ENCODE results near the gene MSMO1. TPM values are rescaled to one million over a fixed set of nuclear protein-coding genes. Genes with fewer than 3 reads are reported as not detected.
A peak's percentile ranks its signal among the peaks of the same experiment; 100 is the strongest.
"Not testable (repeated sequence)": the region's sequence is repeated elsewhere in the genome, so short reads cannot be mapped to it uniquely, and the experiment has no call there.

The MSMO1 gene
- total RNA-seq, result 10 to 100 TPM in 2 of 10 donors, 1 to 10 TPM in 8; 5.9 to 11.9 (median 9.0) TPM
- 10 to 100 TPM in 1 of 2 donors, 1 to 10 TPM in 1; 3.7 to 15.1 TPM for polyA plus RNA-seq
- long read RNA-seq, donor 1, transcript MSMO1-201 (6 exons, 2,269 nt), result major isoform, 17 of 20 reads
- long read RNA-seq, donor 1, partial matches to known transcripts, result 0 of 20 reads
- long read RNA-seq, donor 1, other reads (novel, unspliced or antisense), result 2 of 20 reads
- long read RNA-seq, donor 2, transcript MSMO1-201 (6 exons, 2,269 nt), result major isoform, 24 of 25 reads
- long read RNA-seq, donor 2, partial matches to known transcripts, result 0 of 25 reads
- long read RNA-seq, donor 2, other reads (novel, unspliced or antisense), result 0 of 25 reads
- long read RNA-seq, donor 3, transcript MSMO1-201 (6 exons, 2,269 nt), result major isoform, 54 of 61 reads
- long read RNA-seq, donor 3, partial matches to known transcripts, result 2 of 61 reads
- long read RNA-seq, donor 3, other reads (novel, unspliced or antisense), result 2 of 61 reads

DNA sequence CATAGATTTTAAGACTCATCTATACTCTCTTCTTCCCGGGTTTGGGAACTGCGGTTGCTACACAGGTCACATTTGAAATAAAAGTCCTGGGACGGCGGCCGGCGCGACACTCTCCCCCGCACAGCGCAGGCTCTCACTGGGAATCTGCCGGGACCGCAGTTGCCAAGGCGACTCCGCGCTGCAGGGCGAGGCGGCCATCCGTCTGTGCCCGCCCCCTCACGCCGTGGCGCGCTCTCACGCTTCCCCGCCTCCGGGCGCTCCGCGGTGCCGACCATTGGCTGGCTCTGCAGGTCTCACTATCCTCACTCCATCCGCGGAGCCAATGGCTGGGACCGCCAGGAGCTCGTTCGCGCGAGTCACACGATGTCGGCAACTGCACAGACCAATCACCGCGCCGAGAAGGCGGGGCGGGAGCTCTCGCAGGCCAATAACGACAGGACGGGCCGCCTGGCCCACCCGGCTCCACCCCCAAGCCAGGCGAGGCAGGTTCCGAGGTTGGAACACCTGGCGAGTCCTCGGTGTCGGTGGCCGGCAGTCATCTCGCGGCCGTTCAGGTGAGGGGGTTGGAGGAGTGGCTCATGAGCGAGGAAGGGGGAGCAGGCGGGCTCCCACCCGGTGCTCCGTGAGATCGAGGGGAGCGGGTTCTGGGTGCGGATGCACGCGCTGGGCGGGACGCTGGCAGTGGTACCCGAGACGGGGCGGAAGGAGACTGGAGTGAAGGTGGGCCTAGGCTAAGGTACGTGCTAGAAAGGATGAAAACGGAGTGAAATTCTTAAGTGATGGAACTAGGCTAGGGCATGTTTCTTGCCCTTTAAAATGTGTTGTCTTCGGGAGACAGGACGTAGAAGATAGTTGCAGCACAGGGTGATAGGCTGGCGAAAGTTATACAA, at the start of gene MSMO1:
Gene MSMO1 (plus strand): TSS at position 459 of the 890 bp plus-strand sequence. CDS start 5,702 bp downstream, outside the sequence.
- WGBS, 2 donors, result 0% methylated on average over 76 of the region's 76 CpGs
- H3K27ac ChIP-seq, result peak within 1 kb of the TSS; percentile 14 to 87 (median 76)
- ATAC-seq (peak; percentile 99 to 100 (median 99)), DNase-seq (peak; percentile 99)
- no peaks in the 10 kb centered on the region for H3K27me3 ChIP-seq
- intact Hi-C loops (cut with DNase I), result loop anchor here in 9 of 10 donors (2.0 to 10.0 kb wide), 3 partner anchors 120 to 215 kb away; partner anchors contain the start of genes KLHL2 (in 9 of the 9) and TMEM192 (in 1 of the 9)
- H3K9me3 ChIP-seq, result no peaks in the 10 kb centered on the region
- H3K36me3 ChIP-seq, result peaks cover 0 to 7% (median 0%) of the 10 kb centered on the region in 9 donors
- peak in 1 of 9 donors; percentile 3 for TF ChIP-seq CTCF (IDR thresholded peaks at IDR 0.05)
- peak within 1 kb of the TSS; percentile 65 to 96 (median 86) for H3K4me3 ChIP-seq
- peaks cover 2 to 40% (median 18%) of the 10 kb centered on the region in 9 donors for H3K4me1 ChIP-seq

DNA sequence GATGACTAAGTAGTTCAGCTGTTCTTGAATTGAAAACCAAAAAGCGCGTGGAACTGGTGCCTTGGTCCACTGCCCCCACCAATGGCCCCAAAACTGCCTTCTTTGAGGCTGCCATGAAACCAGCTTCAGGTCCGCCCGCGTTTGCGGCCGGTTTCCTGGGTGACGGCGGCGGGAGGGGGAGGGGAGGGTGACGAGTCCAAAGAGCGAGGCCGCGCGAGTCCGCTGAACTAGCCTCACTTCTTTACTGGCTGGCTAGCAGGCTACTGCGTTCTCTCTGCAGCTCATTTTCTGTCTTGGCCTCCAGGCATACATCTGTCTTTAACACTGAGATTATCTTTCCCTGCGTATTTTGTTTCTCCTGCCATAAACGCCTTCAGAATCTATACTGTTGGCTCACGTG, 47.9 kb upstream of the MSMO1 start:
- H3K4me3 ChIP-seq; ATAC-seq; H3K27ac ChIP-seq; DNase-seq; H3K4me1 ChIP-seq; intact Hi-C loops (cut with DNase I); H3K9me3 ChIP-seq; H3K27me3 ChIP-seq: not testable (repeated sequence)
- WGBS, 2 donors, result 95 to 97% methylated on average over 19 to 20 of the region's 20 CpGs
- peaks cover 0 to 27% (median 0%) of the 10 kb centered on the region in 9 donors for H3K36me3 ChIP-seq

DNA sequence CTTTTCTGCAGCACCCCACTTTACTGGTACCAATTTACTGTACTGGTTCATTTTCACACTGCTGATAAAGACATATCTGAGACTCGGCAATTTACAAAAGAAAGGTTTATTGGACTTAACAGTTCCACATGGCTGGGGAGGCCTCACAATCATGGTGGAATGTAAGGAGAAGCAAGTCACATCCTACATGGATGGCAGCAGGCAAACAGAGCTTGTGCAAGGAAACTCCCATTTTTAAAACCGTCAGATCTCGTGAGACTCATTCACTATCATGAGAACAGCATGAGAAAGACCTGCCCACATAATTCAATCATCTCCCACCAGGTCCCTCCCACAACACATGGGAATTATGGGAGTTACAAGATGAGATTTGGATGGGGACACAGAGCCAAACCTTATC, 42.8 kb upstream of the MSMO1 start:
- H3K27ac ChIP-seq; H3K9me3 ChIP-seq; H3K36me3 ChIP-seq; H3K4me3 ChIP-seq; ATAC-seq; DNase-seq; H3K27me3 ChIP-seq; intact Hi-C loops (cut with DNase I): not testable (repeated sequence)
- 97 to 99% methylated on average over 3 of the region's 3 CpGs for WGBS, 2 donors
- H3K4me1 ChIP-seq, result peaks cover 0 to 20% (median 0%) of the 10 kb centered on the region in 9 donors

- peaks cover 0 to 20% (median 0%) of the 10 kb centered on the region in 9 donors for H3K4me1 ChIP-seq
- WGBS, 2 donors, result 79 to 89% methylated on average over 4 of the region's 4 CpGs
- H3K27ac ChIP-seq; intact Hi-C loops (cut with DNase I); H3K4me3 ChIP-seq; H3K9me3 ChIP-seq; ATAC-seq; H3K27me3 ChIP-seq; DNase-seq; H3K36me3 ChIP-seq: not testable (repeated sequence)
Observed at GRCh38 chr4:165286619-165287340, 40.7 kb upstream of the MSMO1 start.

DNA sequence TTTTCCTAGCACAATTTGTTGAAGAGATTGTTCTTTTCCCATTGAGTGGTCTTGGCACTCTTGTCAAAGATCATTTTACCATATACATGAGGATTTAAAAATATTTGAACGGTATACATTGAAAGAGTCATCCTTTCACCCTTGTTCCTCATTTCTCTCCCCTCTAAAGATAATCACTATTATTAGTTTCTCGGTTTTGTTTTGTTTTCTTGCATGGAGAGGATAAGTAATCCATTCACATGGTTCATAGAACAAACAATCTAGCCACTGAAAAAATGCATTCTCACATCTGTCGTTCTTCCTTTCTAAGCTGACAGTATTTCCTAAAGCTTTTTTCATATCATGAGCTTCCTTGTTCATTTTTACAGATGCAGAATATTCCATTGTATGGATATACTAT, 39.2 kb upstream of the MSMO1 start:
- peaks cover 0 to 6% (median 0%) of the 10 kb centered on the region in 9 donors for H3K36me3 ChIP-seq
- no peak overlapping the region for H3K27ac ChIP-seq
- H3K9me3 ChIP-seq, result no peaks in the 10 kb centered on the region
- no peak overlapping the region for H3K4me3 ChIP-seq
- no peak for TF ChIP-seq CTCF (IDR thresholded peaks at IDR 0.05)
- ATAC-seq, result no peak
- H3K4me1 ChIP-seq, result peaks cover 0 to 20% (median 0%) of the 10 kb centered on the region in 9 donors
- H3K27me3 ChIP-seq, result no peaks in the 10 kb centered on the region
- 62 to 70% methylated on average over 3 of the region's 3 CpGs for WGBS, 2 donors
- intact Hi-C loops (cut with DNase I), result no loop called here
- no peak for DNase-seq
